Caco-2 (cell line): ENCODE results near the gene RAP1GDS1. TPM values are rescaled to one million over a fixed set of nuclear protein-coding genes. Genes with fewer than 3 reads are reported as not detected.

ENCODE experiments used
- BruUV-seq: library from RNA; stranded (reverse); fragments of 400-500 nt; replicated peaks from 2 replicates; lab custom pipeline; 2021; lab: Mats Ljungman, UMichigan
- CTCF ChIA-PET: fragments of 300-600 bp; sonication (Branson Sonifier 250); formaldehyde crosslinking; loops from one replicate; lab custom pipeline; 2022; ENCODE audit warnings: antibody characterized with exemption; lab: Charles Lee
- POLR2A ChIA-PET: fragments of 300-600 bp; sonication (Branson Sonifier 250); formaldehyde crosslinking; loops from one replicate; lab custom pipeline; 2022; ENCODE audit warnings: antibody characterized with exemption; lab: Charles Lee
- DNase-seq, 2 experiments: peaks; one replicate each; pipeline versions ENCODE4 v3.0.0 to v3.0.0-alpha.2; 2020 to 2022
- H3K27me3 ChIP-seq: replicated peaks from 2 replicates; pipeline ENCODE4 v1.6.0; 2011; ENCODE audit warnings: low read length; ENCODE audit not compliant: control insufficient read depth, insufficient read depth
- H3K36me3 ChIP-seq: 2 replicates; pipeline ENCODE4 v1.5.1; 2011; ENCODE audit warnings: low read length; ENCODE audit not compliant: control insufficient read depth, insufficient read depth
- H3K4me1 ChIP-seq: fragments of 250-450 bp; sonication (Bioruptor Pico); 2 replicates; pipeline ENCODE4 v1.5.1; 2020; ENCODE audit warnings: mild to moderate bottlenecking
- H3K4me3 ChIP-seq: 2 replicates; pipeline ENCODE4 v1.5.1; 2011; ENCODE audit warnings: low read depth, mild to moderate bottlenecking, control low read depth, low read length
- H3K9me3 ChIP-seq: fragments of 250-450 bp; sonication (Bioruptor Pico); 2 replicates; pipeline ENCODE4 v1.5.1; 2020; ENCODE audit warnings: mild to moderate bottlenecking, moderate library complexity
- H3K27ac Mint-ChIP-seq: one replicate; pipeline ENCODE4 v1.8.0; 2022; ENCODE audit warnings: mixed read lengths; ENCODE audit not compliant: unreplicated experiment
- H3K27me3 Mint-ChIP-seq: one replicate; pipeline ENCODE4 v1.8.0; 2022; ENCODE audit warnings: mixed read lengths; ENCODE audit not compliant: insufficient read depth, unreplicated experiment
- H3K36me3 Mint-ChIP-seq: one replicate; pipeline ENCODE4 v1.8.0; 2022; ENCODE audit warnings: mild to moderate bottlenecking, mixed read lengths; ENCODE audit not compliant: insufficient read depth, unreplicated experiment
- H3K4me1 Mint-ChIP-seq: one replicate; pipeline ENCODE4 v1.8.0; 2022; ENCODE audit warnings: low read depth, mixed read lengths; ENCODE audit not compliant: unreplicated experiment
- H3K4me3 Mint-ChIP-seq: one replicate; pipeline ENCODE4 v1.8.0; 2022; ENCODE audit warnings: mild to moderate bottlenecking, moderate library complexity, mixed read lengths; ENCODE audit not compliant: unreplicated experiment
- H3K9me3 Mint-ChIP-seq: one replicate; pipeline ENCODE4 v1.8.0; 2022; ENCODE audit warnings: mixed read lengths; ENCODE audit not compliant: unreplicated experiment
- intact Hi-C: fragments of 100-400 bp; cut with micrococcal nuclease; formaldehyde crosslinking; loops from one replicate; pipeline ENCODE4 v1.10.0; 2022; ENCODE audit not compliant: unreplicated experiment
- total RNA-seq: library from RNA; stranded (reverse); gene quantifications from 2 replicates; pipeline ENCODE4 v1.2.3, GENCODE V29; 2022
- TF ChIP-seq, protein P1 (sequence below), 2 experiments: fragments of 200-600 bp in 1 of 2; IDR thresholded peaks; 1 replicate in 1 of 2; 2 replicates in 1 of 2; pipeline versions ENCODE4 v1.5.1 to v1.8.0; 2011 to 2022; ENCODE audit warnings: antibody characterized with exemption in 1 of 2, control low read depth in 1 of 2, inconsistent platforms in 1 of 2, low read depth in 1 of 2, low read length in 1 of 2, mild to moderate bottlenecking in 1 of 2, moderate library complexity in 1 of 2; ENCODE audit not compliant: insufficient read depth in 1 of 2, severe bottlenecking in 1 of 2, unreplicated experiment in 1 of 2

RAP1GDS1 gene
- total RNA-seq, 1 experiment from 2014 or later, result 45.5 TPM

DNA sequence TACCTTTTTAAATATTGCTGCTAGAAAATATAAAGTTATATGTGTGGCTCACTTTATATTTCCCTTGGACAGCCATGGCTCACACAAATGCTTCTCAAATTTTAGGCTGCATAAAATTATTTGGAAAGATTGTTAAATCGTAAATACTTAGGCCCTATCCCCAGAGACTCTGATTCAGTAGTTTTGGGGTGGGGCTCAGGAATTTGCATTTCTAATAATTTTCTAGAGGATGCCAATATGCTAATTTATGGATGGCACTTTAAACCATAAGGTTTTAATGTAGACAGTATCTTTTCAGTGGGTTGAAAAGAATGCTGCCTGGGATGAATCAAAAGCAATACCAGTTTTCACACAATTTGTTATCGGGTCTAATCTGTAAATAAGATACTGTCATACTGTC, 49.7 kb downstream of the RAP1GDS1 start:
- H3K4me1 ChIP-seq, result no peaks in the 10 kb centered on the region
- ChIA-PET CTCF (no interaction called here), POLR2A (no interaction called here)
- no peak for DNase-seq
- H3K27me3 ChIP-seq, result no peaks in the 10 kb centered on the region
- no peaks in the 10 kb centered on the region for H3K36me3 Mint-ChIP-seq
- no TSS peak for BruUV-seq
- intact Hi-C loops, result no loop called here
- no peaks in the 10 kb centered on the region for H3K9me3 ChIP-seq
- no peaks in the 10 kb centered on the region for H3K4me1 Mint-ChIP-seq
- H3K9me3 Mint-ChIP-seq, result no peaks in the 10 kb centered on the region
- no peak overlapping the region for H3K27ac Mint-ChIP-seq
- H3K36me3 ChIP-seq, result no peaks in the 10 kb centered on the region
- TF ChIP-seq, protein P1, sequence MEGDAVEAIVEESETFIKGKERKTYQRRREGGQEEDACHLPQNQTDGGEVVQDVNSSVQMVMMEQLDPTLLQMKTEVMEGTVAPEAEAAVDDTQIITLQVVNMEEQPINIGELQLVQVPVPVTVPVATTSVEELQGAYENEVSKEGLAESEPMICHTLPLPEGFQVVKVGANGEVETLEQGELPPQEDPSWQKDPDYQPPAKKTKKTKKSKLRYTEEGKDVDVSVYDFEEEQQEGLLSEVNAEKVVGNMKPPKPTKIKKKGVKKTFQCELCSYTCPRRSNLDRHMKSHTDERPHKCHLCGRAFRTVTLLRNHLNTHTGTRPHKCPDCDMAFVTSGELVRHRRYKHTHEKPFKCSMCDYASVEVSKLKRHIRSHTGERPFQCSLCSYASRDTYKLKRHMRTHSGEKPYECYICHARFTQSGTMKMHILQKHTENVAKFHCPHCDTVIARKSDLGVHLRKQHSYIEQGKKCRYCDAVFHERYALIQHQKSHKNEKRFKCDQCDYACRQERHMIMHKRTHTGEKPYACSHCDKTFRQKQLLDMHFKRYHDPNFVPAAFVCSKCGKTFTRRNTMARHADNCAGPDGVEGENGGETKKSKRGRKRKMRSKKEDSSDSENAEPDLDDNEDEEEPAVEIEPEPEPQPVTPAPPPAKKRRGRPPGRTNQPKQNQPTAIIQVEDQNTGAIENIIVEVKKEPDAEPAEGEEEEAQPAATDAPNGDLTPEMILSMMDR (IDR thresholded peaks at IDR 0.05; ENCODE audit: insufficient read depth in 1 of 2, low read depth in 1 of 2, low read length in 1 of 2, severe bottlenecking in 1 of 2, unreplicated experiment in 1 of 2), result no peak
- no peak overlapping the region for H3K4me3 Mint-ChIP-seq
- H3K27me3 Mint-ChIP-seq, result no peaks in the 10 kb centered on the region
- no peak overlapping the region for H3K4me3 ChIP-seq

GRCh38 chr4:98311656-98312055, 50.5 kb downstream of the RAP1GDS1 start:
- DNase-seq, result no peak
- Histone ChIP-seq H3K4me1 (no peaks in the 10 kb centered on the region), H3K36me3 (no peaks in the 10 kb centered on the region), H3K27me3 (no peaks in the 10 kb centered on the region), H3K4me3 (no peak overlapping the region), H3K9me3 (no peaks in the 10 kb centered on the region)
- no peaks in the 10 kb centered on the region for H3K36me3 Mint-ChIP-seq
- BruUV-seq, result no TSS peak
- intact Hi-C loops, result no loop called here
- ChIA-PET CTCF (no interaction called here), POLR2A (no interaction called here)
- no peaks in the 10 kb centered on the region for H3K9me3 Mint-ChIP-seq
- TF ChIP-seq, protein P1 (IDR thresholded peaks at IDR 0.05; ENCODE audit: insufficient read depth in 1 of 2, low read depth in 1 of 2, low read length in 1 of 2, severe bottlenecking in 1 of 2, unreplicated experiment in 1 of 2), result no peak
- H3K4me3 Mint-ChIP-seq, result no peak overlapping the region
- no peak overlapping the region for H3K27ac Mint-ChIP-seq
- H3K4me1 Mint-ChIP-seq, result no peaks in the 10 kb centered on the region
- no peaks in the 10 kb centered on the region for H3K27me3 Mint-ChIP-seq

DNA sequence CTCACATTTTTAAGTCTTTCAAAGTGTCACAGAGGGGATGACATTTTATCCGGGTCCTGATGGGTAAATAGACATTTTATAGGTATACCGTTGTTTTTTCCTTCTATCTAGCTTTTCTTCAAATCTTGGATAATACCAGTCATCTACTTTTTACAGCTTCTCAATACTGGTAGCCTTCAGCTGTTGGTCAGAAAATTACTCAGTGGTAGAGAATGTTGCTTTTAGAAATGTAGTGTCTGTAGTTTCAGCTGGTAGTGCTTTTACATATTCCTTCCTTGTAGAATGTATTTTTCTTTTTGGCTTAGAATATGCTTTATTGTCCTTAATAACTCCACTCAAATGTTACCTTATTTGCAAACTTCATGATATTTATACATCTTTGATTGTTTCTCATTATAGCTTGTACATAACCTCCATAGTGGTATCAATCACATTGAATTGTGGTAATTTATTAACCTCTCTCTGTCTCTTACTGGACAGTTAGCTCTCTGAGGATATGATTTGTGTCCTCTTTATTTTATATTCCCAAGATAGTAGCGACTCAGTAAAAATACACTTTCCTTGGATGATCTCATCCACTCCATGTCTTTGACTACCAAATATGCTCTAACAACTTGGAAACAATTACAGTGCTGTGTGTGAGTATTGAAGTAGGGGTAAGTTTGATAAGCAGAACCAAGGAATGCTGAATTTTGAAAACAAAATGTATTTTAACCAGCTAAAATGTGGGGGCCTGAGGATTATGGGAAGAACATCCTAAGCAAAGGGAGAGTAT, 53.8 kb downstream of the RAP1GDS1 start:
- Histone ChIP-seq H3K27me3 (no peaks in the 10 kb centered on the region), H3K4me3 (no peak overlapping the region), H3K36me3 (no peaks in the 10 kb centered on the region), H3K9me3 (no peaks in the 10 kb centered on the region), H3K4me1 (no peaks in the 10 kb centered on the region)
- H3K4me3 Mint-ChIP-seq, result no peak overlapping the region
- no peak overlapping the region for H3K27ac Mint-ChIP-seq
- H3K4me1 Mint-ChIP-seq, result no peaks in the 10 kb centered on the region
- CTCF ChIA-PET, result no interaction called here
- no peaks in the 10 kb centered on the region for H3K27me3 Mint-ChIP-seq
- BruUV-seq, result no TSS peak
- intact Hi-C loops, result no loop called here
- TF ChIP-seq, protein P1 (IDR thresholded peaks at IDR 0.05; ENCODE audit: insufficient read depth in 1 of 2, low read depth in 1 of 2, low read length in 1 of 2, severe bottlenecking in 1 of 2, unreplicated experiment in 1 of 2), result no peak
- H3K9me3 Mint-ChIP-seq, result no peaks in the 10 kb centered on the region
- peaks cover 11% of the 10 kb centered on the region for H3K36me3 Mint-ChIP-seq
- DNase-seq, result no peak
- POLR2A ChIA-PET, result no interaction called here
